ENCODE measurements around the gene IPO11. TPM values are rescaled to one million over a fixed set of nuclear protein-coding genes. Genes with fewer than 3 reads are reported as not detected.
"Not testable (repeated sequence)": the region's sequence is repeated elsewhere in the genome, so short reads cannot be mapped to it uniquely, and the experiment has no call there.

The IPO11 gene
- total RNA-seq, 1 donor from 2014 or later = 39.9 TPM

- DNase-seq (ENCODE audit: low spot score) (no peak), ATAC-seq (no peak)
- intact Hi-C loops (cut with DNase I) = no loop called here
These were observed 239.7 kb downstream of the IPO11 start for GRCh38 chr5:62652225-62652624.

GRCh38 chr5:62653001-62653863 lies 240.7 kb downstream of the IPO11 start:
- ATAC-seq (peak; percentile 34), DNase-seq (ENCODE audit: low spot score) (no peak)
- intact Hi-C loops (cut with DNase I) = no loop called here

- intact Hi-C loops (cut with DNase I) = no loop called here
- ATAC-seq (no peak), DNase-seq (ENCODE audit: low spot score) (no peak)
These were observed 241.5 kb downstream of the IPO11 start for GRCh38 chr5:62653864-62654575.

- DNase-seq (ENCODE audit: low spot score); ATAC-seq; intact Hi-C loops (cut with DNase I): not testable (repeated sequence)
These were observed 245.2 kb downstream of the IPO11 start for GRCh38 chr5:62657772-62658171.

GRCh38 chr5:62661126-62661525 lies 248.6 kb downstream of the IPO11 start:
- no peak for ATAC-seq
- intact Hi-C loops (cut with DNase I) = no loop called here
- DNase-seq (ENCODE audit: low spot score) = no peak

- no peak for ATAC-seq
- no peak for DNase-seq (ENCODE audit: low spot score)
- intact Hi-C loops (cut with DNase I) = no loop called here
These were observed 250.0 kb downstream of the IPO11 start for GRCh38 chr5:62662521-62662920.

- ATAC-seq (no peak), DNase-seq (ENCODE audit: low spot score) (no peak)
- intact Hi-C loops (cut with DNase I) = no loop called here
These were observed 258.9 kb downstream of the IPO11 start for GRCh38 chr5:62671479-62671878.

- ATAC-seq; DNase-seq (ENCODE audit: low spot score); intact Hi-C loops (cut with DNase I): not testable (repeated sequence)
These were observed 264.0 kb downstream of the IPO11 start for GRCh38 chr5:62676596-62676995.

Other genes with a start within 250 kb of the IPO11 start
- gene KIF2A, start 106.6 kb upstream of the IPO11 start, total RNA-seq = 54.4 TPM
- gene DIMT1, start 8.9 kb upstream of the IPO11 start, total RNA-seq = 20.0 TPM
- 10.4 TPM for gene LRRC70, start 166.1 kb downstream of the IPO11 start, total RNA-seq

All from sciatic nerve (tissue), 2 donors.